ENCODE measurements around the gene SLX4.
A peak's percentile ranks its signal among the peaks of the same experiment; 100 is the strongest.

The SLX4 gene

DNA sequence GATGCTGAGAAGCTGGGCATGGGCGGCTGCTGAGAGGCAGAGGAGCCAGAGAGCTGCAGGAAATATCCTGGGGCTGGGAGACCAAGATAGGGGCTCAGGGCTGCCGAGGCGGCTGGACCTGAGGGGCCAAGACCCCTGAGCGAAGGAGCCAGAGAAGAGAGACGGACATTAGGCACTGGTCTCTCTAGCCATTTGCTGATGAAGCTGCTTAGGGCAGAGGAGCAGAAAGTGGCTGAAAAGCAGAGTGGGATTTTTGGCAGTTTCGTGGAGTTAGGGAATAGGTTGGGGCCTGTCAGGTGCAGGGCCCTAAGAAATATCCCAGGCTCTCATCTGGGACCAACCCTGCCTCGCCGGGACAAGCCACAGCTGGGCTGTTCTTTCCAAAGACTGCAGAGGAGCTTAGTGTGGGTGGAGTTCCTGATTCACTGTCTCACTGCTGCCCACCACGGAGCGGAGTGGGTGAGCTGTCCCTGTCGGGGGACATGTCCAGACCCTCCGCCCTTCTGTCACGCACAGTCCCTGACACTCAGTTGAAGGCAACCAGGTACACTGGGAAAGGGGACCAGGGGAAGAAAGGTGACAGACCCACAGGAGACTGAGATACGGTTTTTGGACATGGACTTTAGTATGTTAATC lies 31.8 kb upstream of the SLX4 start:
- DNase-seq: peak in 1 of 2 donors; percentile 53
- Histone ChIP-seq H3K27ac (no peak overlapping the region), H3K4me3 (no peak overlapping the region), H3K4me1 (peaks cover 0 to 5% (median 0%) of the 10 kb centered on the region in 4 donors), H3K9me3 (no peaks in the 10 kb centered on the region), H3K27me3 (no peaks in the 10 kb centered on the region), H3K36me3 (peaks cover 9 to 39% (median 21%) of the 10 kb centered on the region in 3 donors)
- intact Hi-C loops (cut with DNase I; ENCODE audit: low total_unique reads): no loop called here
- TF ChIP-seq, protein P1, sequence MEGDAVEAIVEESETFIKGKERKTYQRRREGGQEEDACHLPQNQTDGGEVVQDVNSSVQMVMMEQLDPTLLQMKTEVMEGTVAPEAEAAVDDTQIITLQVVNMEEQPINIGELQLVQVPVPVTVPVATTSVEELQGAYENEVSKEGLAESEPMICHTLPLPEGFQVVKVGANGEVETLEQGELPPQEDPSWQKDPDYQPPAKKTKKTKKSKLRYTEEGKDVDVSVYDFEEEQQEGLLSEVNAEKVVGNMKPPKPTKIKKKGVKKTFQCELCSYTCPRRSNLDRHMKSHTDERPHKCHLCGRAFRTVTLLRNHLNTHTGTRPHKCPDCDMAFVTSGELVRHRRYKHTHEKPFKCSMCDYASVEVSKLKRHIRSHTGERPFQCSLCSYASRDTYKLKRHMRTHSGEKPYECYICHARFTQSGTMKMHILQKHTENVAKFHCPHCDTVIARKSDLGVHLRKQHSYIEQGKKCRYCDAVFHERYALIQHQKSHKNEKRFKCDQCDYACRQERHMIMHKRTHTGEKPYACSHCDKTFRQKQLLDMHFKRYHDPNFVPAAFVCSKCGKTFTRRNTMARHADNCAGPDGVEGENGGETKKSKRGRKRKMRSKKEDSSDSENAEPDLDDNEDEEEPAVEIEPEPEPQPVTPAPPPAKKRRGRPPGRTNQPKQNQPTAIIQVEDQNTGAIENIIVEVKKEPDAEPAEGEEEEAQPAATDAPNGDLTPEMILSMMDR (IDR thresholded peaks at IDR 0.05): no peak

DNA sequence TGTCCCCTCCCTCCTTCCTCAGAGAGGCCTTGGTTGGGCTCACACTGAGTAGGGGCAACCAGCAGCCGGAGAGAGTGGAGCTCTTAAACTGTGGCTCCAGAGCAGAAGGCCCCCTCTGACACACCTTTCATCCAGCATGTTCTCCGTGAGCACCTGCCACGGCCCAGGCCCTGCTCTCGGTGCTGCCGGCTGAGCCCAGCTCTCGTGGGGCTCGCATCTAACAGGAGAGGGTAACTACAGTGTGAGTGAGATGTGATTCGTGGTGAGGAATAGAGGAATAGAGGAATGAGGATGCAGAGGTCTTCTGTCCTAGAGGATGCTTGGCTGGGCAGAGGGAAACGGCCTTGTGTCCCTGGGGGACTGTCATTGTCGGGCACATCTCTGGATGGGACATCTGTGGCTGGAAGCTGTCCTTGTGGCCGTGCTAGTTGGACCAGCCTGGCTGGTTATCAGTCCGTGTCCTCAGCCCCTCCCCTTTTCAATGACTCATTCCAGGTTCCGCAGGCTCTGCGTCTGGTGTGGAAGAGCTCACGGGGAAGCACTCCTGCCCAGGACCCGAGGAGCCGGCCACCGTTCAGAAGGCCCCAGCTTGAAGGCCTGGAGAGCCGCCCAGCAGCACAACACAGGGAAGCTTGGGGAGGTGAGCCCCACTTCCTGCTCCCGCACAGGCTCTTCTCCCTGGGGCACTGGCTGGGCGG lies 31.1 kb upstream of the SLX4 start:
- Histone ChIP-seq H3K9me3 (no peaks in the 10 kb centered on the region), H3K4me1 (peaks cover 0 to 5% (median 0%) of the 10 kb centered on the region in 4 donors), H3K27ac (no peak overlapping the region), H3K27me3 (no peaks in the 10 kb centered on the region), H3K4me3 (no peak overlapping the region), H3K36me3 (peaks cover 9 to 39% (median 21%) of the 10 kb centered on the region in 3 donors)
- intact Hi-C loops (cut with DNase I; ENCODE audit: low total_unique reads): no loop called here
- TF ChIP-seq, protein P1 (IDR thresholded peaks at IDR 0.05): no peak
- peak in 1 of 2 donors; percentile 31 for DNase-seq

DNA sequence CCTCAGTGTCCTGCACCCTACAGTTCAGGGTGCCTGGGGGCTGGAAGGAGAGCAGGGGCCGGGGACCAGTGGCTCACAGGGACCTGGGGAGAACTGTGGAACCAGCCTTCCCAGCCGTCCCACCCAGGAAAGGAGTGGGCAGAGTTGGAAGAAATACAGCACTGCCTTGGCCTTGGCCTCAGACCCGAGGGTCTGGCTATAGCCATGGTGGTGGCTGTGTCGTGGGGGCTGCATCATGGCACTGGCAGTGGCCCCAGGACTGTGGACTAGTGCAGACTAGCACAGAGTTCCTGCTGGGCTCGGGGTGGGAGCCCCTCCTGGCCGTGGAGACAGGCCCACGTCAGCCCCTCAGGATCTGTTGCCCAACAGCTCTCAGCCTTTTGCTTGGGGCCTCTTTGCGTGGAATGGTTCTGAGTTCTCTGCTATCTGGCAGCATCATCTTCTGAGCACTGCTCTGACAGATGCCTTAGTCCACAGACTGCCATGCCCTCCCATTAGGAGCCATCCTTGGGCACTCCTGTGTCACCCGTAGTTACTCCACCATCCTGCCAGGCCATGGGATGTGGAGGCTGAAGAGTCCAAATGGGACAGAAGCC lies 30.5 kb upstream of the SLX4 start:
- peak in 1 of 2 donors; percentile 28 for DNase-seq
- intact Hi-C loops (cut with DNase I; ENCODE audit: low total_unique reads): no loop called here
- H3K4me1 ChIP-seq: peaks cover 0 to 5% (median 0%) of the 10 kb centered on the region in 4 donors

DNA sequence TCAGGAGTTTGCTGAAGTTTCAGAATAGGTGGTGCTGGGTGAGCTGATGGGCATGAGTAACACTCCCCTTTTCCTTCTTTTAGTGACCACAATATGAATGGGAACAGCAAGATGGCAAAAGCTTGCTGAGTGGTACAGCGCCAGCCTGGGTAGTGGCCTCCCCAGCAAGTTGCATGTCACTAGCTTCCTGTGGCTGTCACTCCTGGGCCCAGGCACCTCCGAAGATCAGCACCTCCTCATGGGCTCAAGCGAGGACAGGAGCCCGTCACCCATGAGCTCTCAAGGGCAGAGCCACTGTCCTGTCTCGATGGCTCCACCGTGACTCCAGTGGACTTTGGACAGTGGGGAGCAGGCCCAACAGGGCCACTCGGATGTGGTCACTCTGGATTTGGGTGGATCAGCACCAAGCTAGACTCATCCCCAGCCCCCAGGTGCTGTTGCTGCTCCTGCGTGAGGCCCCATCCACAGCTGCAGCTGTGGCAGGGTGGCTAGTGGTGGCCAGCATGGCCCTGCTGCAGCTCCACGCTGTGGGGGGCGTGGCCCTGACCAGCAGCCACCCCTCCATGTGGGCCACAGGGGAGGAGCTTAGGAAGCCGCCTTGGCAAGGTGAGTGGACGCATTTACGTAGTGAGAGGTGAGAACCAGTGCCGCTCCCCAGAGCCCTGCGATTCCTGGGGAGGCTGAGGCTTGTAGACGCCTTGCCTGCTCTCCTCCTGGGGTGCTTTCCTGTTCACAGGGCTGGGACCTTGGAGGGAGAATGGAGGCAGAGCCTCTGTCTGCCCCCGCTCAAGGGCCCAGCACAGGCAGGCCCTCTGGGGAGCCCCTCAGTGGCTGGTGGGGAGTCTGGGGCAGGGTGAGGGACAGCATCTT lies 29.5 kb upstream of the SLX4 start:
- H3K4me1 ChIP-seq: peaks cover 0 to 5% (median 0%) of the 10 kb centered on the region in 4 donors
- TF ChIP-seq, protein P1 (IDR thresholded peaks at IDR 0.05): no peak
- no peaks in the 10 kb centered on the region for H3K27me3 ChIP-seq
- H3K9me3 ChIP-seq: no peaks in the 10 kb centered on the region
- DNase-seq: peak in 1 of 2 donors; percentile 43
- H3K36me3 ChIP-seq: peaks cover 9 to 39% (median 21%) of the 10 kb centered on the region in 3 donors
- intact Hi-C loops (cut with DNase I; ENCODE audit: low total_unique reads): no loop called here
- no peak overlapping the region for H3K27ac ChIP-seq
- no peak overlapping the region for H3K4me3 ChIP-seq

More for the DNA sequence above, 30.5 kb upstream of the SLX4 start:
- Histone ChIP-seq H3K9me3 (no peaks in the 10 kb centered on the region), H3K36me3 (peaks cover 9 to 39% (median 21%) of the 10 kb centered on the region in 3 donors), H3K27me3 (no peaks in the 10 kb centered on the region), H3K27ac (no peak overlapping the region), H3K4me3 (no peak overlapping the region)
- TF ChIP-seq, protein P1 (IDR thresholded peaks at IDR 0.05): no peak

DNA sequence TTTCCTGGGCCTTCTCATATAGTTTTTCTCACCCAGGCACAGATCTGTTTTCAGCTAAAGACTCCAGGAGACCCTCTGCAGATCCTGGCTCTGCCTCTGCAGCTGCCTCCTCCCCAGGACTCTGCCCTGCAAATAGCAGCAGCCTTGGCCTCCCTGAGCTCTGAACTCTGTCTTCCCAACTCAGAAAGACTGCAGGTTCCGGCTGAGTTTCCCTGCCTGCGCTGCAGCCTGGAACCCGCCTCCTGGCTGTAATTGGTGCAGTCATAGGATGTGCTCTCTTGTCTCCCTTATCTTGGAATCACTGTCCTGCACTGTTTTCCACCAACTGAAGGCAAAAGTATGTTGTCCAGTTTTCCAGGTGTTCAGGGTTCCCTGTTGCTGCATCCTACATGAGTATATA lies 28.8 kb upstream of the SLX4 start:
- Histone ChIP-seq H3K9me3 (no peaks in the 10 kb centered on the region), H3K27me3 (no peaks in the 10 kb centered on the region), H3K4me3 (no peak overlapping the region), H3K27ac (no peak overlapping the region), H3K36me3 (peaks cover 9 to 34% (median 21%) of the 10 kb centered on the region in 3 donors), H3K4me1 (peaks cover 0 to 5% (median 0%) of the 10 kb centered on the region in 4 donors)
- intact Hi-C loops (cut with DNase I; ENCODE audit: low total_unique reads): no loop called here
- TF ChIP-seq, protein P1 (IDR thresholded peaks at IDR 0.05): no peak
- no peak for DNase-seq
